Choroid plexus epithelial cell (primary cell): Measurements from ENCODE around the gene RUBCN.
A peak's percentile ranks its signal among the peaks of the same experiment; 100 is the strongest.

Experiments
- DNase-seq: peaks from one replicate; pipeline ENCODE4 v3.0.0-alpha.2; 2010; ENCODE audit warnings: low read depth
- H3K4me3 ChIP-seq: 2 replicates; pipeline ENCODE4 v1.5.1; 2011; ENCODE audit warnings: low read depth, mild to moderate bottlenecking, control low read depth, low read length, moderate library complexity
- TF ChIP-seq, protein P1 (sequence below): conservative IDR thresholded peaks from 2 replicates; pipeline ENCODE4 v1.5.1; 2011; ENCODE audit warnings: low read depth, mild to moderate bottlenecking, control low read depth, inconsistent platforms, low read length, moderate library complexity

The RUBCN gene

DNA sequence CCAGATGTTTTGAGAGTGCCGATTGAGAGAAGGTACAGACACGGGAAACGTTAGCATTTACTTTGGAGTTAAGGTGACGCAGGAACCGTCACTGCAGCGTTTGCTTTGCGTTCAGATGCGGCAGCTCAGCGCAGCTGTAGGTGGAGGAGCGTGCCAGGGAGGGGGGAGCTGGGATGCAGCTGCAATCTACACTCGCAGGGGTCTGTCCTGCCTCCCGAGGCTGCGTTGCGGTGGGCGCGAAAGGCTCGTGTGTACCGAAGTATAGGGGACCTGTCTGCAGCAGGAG lies 12.6 kb upstream of the RUBCN start:
- H3K4me3 ChIP-seq = peak overlapping the region; percentile 63
- TF ChIP-seq, protein P1, sequence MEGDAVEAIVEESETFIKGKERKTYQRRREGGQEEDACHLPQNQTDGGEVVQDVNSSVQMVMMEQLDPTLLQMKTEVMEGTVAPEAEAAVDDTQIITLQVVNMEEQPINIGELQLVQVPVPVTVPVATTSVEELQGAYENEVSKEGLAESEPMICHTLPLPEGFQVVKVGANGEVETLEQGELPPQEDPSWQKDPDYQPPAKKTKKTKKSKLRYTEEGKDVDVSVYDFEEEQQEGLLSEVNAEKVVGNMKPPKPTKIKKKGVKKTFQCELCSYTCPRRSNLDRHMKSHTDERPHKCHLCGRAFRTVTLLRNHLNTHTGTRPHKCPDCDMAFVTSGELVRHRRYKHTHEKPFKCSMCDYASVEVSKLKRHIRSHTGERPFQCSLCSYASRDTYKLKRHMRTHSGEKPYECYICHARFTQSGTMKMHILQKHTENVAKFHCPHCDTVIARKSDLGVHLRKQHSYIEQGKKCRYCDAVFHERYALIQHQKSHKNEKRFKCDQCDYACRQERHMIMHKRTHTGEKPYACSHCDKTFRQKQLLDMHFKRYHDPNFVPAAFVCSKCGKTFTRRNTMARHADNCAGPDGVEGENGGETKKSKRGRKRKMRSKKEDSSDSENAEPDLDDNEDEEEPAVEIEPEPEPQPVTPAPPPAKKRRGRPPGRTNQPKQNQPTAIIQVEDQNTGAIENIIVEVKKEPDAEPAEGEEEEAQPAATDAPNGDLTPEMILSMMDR = no peak
- DNase-seq = peak; percentile 52

DNA sequence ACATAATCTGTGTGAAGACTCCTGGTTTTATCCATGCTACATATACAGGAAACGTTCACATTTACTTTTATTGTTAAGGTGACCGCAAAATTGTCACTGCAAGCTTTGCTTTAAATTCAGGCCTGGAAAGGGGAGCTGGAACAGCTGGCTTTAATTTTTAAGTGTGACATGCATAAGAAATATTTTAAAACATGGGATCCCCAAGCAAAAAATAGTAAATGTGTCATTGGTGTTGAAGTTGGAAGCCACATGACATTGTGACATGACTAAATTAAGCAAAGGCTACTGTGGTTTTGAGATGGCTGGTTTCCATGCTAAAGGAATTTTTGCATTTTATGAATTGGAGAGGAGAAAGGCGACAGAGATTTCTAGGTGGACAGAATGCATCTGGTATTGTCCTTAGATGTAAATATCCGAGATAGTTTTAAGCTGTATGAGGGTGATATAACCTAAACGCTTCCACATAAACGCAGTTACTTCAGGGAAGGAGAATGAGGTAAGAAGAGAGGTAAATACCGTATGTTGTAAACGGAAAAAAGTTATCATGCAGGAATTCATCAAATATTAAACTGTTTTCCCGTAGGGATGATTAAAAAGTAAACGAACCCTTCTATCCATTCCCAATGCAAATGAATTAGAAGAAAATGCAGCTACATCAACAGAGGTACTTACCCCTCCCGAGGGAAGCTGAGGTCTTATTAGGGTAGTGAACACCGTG lies 12.1 kb upstream of the RUBCN start:
- peak overlapping the region; percentile 63 for H3K4me3 ChIP-seq
- peak; percentile 15 for DNase-seq
- TF ChIP-seq, protein P1 = no peak

DNA sequence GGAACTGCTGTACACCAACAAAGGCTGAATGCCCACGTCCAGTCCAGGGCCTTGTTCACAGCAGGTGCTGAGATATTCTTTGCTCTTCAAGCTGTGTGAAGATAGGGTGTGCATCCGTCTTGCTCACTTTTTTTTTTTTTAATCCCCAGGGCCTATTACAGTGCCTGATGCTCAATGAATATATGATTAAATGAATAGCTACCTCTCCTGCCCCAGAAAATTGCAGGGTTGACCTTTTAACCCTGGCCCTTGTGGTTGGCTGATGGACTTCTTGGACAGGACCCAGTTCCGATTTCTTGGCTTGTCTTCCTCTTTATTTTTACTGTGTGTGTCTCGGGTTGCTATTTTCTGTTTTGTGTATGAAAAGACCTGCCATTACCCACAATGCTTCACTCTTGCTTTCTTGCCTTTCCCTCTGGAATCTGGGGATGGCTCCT lies 10.1 kb upstream of the RUBCN start:
- no peak overlapping the region for H3K4me3 ChIP-seq
- TF ChIP-seq, protein P1 = no peak
- DNase-seq = peak; percentile 39

DNA sequence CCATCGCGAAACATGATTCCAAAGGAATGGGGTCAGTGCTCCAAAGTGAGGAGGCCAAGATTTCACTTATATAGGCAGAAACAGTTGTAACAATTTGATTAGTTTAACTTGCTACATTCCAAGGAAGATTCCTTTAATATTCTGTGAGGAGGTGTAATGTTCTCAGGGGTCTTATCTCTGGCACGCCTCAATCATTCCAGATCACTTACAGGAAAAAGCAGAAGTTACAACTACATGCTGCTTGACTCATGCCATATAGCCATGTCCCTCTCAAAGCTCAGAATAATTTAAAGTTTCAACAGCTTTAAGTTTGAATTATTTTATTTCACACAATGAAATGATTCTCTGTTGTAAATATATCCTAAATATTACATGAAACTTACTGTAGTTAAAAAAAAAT lies 9.5 kb upstream of the RUBCN start:
- TF ChIP-seq, protein P1 = no peak
- DNase-seq = peak; percentile 14
- H3K4me3 ChIP-seq = no peak overlapping the region

DNA sequence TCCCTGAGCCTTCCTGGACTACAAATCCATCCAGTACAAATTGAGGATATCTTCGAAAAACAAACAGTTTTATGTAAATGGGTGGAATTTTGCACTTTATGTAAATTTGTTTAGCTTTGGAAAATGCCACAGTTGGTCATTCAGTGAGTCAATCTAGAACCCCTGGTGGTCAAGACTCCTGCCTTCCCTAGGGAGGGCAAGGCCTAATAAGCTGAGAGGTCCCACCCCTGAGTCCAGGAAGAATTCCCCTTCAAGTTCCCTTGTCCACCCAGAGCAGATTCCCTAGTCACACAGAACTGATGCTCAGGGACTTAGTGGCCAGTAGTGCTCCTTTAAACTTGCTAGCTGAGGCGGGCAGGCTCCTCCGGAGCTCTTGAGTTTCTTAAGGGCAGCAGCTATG lies 6.1 kb upstream of the RUBCN start:
- no peak overlapping the region for H3K4me3 ChIP-seq
- TF ChIP-seq, protein P1 = no peak
- no peak for DNase-seq

DNA sequence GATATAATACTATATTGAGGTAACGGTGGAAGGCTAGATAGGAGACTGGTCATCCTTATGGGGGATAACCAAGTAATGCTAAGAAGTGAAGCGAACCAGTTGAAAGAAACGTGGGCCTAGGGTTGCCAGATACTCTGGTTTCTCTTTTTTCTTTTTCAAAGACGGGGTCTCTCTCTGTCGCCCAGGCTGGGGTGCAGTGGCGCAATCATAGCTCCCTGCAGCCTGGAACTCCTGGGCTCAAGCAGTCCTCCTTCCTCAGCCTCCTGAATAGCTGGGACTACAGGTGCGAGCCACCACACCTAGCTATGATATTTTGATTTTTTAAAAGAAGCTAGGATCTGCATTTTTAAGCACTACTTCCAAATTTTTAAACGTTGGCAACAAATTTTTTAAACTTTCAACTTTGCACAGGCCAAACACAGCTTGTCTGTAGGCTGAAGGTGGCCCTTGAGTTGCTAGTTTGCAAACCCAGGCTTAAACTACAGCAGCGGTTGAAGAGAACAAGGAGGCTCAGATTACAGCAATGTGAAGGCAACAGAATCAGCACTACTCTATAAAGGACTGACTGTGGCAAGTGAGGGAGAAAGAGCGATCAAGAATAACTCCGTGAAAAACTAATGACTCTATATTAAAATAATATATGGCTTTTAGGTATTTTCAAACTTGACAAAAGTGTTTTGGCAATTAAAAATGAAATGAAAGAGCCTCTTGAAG lies 1.2 kb upstream of the RUBCN start:
- no peak for DNase-seq
- TF ChIP-seq, protein P1 = no peak
- H3K4me3 ChIP-seq = peak overlapping the region; percentile 92

DNA sequence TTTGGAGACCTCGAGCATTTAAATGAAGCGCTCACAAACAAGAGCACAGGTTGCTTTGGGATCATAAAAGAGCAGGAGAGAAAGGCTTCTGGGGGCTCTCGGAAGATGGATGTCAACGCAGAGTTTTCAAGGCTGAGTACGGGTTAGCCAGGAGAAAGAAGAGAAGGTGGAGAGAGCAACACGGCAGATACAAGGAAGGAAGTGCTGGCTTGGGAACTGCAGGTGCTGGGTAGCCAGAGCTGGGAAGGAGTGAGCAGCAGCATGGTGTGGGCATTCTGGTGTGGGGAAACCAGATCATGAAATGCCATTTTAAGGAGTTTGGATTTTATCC lies 580 bp upstream of the RUBCN start:
- peak overlapping the region; percentile 92 for H3K4me3 ChIP-seq
- TF ChIP-seq, protein P1 = no peak
- DNase-seq = no peak
